HepG2 (cell line): ENCODE measurements around the gene MST1R. TPM values are rescaled to one million over a fixed set of nuclear protein-coding genes. Genes with fewer than 3 reads are reported as not detected.
A peak's percentile ranks its signal among the peaks of the same experiment; 100 is the strongest.

Experiments
- FOXK1 ChIP-seq: sonication (generic); formaldehyde crosslinking; IDR thresholded peaks from 2 replicates; pipeline ENCODE4 v1.4.0; 2020; ENCODE audit warnings: low read depth, missing genetic modification reagents, borderline replicate concordance
- PHF20 ChIP-seq: sonication (generic); formaldehyde crosslinking; IDR thresholded peaks from 2 replicates; pipeline ENCODE4 v1.5.0; 2020; ENCODE audit warnings: mild to moderate bottlenecking, missing genetic modification reagents
- RBAK ChIP-seq: sonication (generic); formaldehyde crosslinking; IDR thresholded peaks from 2 replicates; pipeline ENCODE4 v1.5.1; 2020; ENCODE audit warnings: mild to moderate bottlenecking, missing genetic modification reagents
- TARDBP ChIP-seq: sonication (generic); formaldehyde crosslinking; IDR thresholded peaks from 2 replicates; pipeline ENCODE4 v1.8.0; 2022; ENCODE audit warnings: mild to moderate bottlenecking, missing genetic modification reagents
- ZFY ChIP-seq: sonication (generic); formaldehyde crosslinking; IDR thresholded peaks from 2 replicates; pipeline ENCODE4 v1.4.0; 2020; ENCODE audit warnings: missing genetic modification reagents
- ZNF275 ChIP-seq: sonication (generic); formaldehyde crosslinking; IDR thresholded peaks from 2 replicates; pipeline ENCODE4 v1.8.0; 2022; ENCODE audit warnings: missing genetic modification reagents, mild to moderate bottlenecking, inconsistent platforms, borderline replicate concordance
- ZNF318 ChIP-seq: sonication (generic); formaldehyde crosslinking; IDR thresholded peaks from 2 replicates; pipeline ENCODE4 v1.4.0; 2020; ENCODE audit warnings: mild to moderate bottlenecking, missing genetic modification reagents
- ZNF333 ChIP-seq: sonication (generic); formaldehyde crosslinking; IDR thresholded peaks from 2 replicates; pipeline ENCODE4 v1.4.0; 2020; ENCODE audit warnings: mild to moderate bottlenecking, missing genetic modification reagents, borderline replicate concordance
- ZNF513 ChIP-seq: sonication (generic); formaldehyde crosslinking; conservative IDR thresholded peaks from 2 replicates; pipeline ENCODE4 v1.5.0; 2020; ENCODE audit warnings: missing genetic modification reagents
- ZNF616 ChIP-seq: sonication (generic); formaldehyde crosslinking; IDR thresholded peaks from 2 replicates; pipeline ENCODE4 v1.5.0; 2020; ENCODE audit warnings: low read depth, mild to moderate bottlenecking, missing genetic modification reagents
- ZSCAN29 ChIP-seq: sonication (generic); formaldehyde crosslinking; conservative IDR thresholded peaks from 2 replicates; pipeline ENCODE4 v1.4.0; 2020; ENCODE audit warnings: mild to moderate bottlenecking, missing genetic modification reagents
- polyA plus RNA-seq, 8 experiments: library from polyadenylated mRNA; depleted of rRNA in 3 of 8; stranded (reverse) in 7 of 8; unstranded in 1 of 8; fragments of >200 nt; fragmentation: Illumina TruSeq in 4 of 8; extraction: Trizol in 4 of 8; gene quantifications; 2 replicates each; pipeline versions ENCODE4 v1.2.1 to v1.2.3, GENCODE V29; 2011 to 2016; ENCODE audit warnings: low read depth in 4 of 8, missing spikeins in 1 of 8, mixed read lengths in 1 of 8; ENCODE audit not compliant: insufficient read depth in 1 of 8
- total RNA-seq, 5 experiments: library from RNA; depleted of rRNA; stranded (reverse); fragments of >200 nt; fragmentation: Illumina TruSeq; extraction: Trizol; gene quantifications; 2 replicates each; pipeline ENCODE4 v1.2.3, GENCODE V29; 2016; ENCODE audit warnings: low read depth in 1 of 5
- TF ChIP-seq, protein P1 (sequence below): sonication (generic); formaldehyde crosslinking; IDR thresholded peaks from 2 replicates; pipeline ENCODE4 v1.4.0; 2020; ENCODE audit warnings: mild to moderate bottlenecking, missing genetic modification reagents
- TF ChIP-seq, protein P2 (sequence below): IDR thresholded peaks from 2 replicates; pipeline ENCODE4 v1.6.1; 2016; ENCODE audit warnings: low read depth, borderline replicate concordance

The MST1R gene
- total and polyA plus RNA-seq, 2 of the 13 experiments (the other 11 are each of a cell fraction or from before 2014, with no cell fraction given), result 0.11 to 0.77 TPM

GRCh38 chr3:49873623-49874022 is 30.1 kb downstream of the MST1R start (continued):
- TF ChIP-seq ZNF275 (CRISPR knock-in tag) (no peak), ZNF318 (CRISPR knock-in tag) (no peak), PHF20 (CRISPR knock-in tag) (peak; percentile 58; the same call in 1 of the 2 replicates), ZNF616 (0 out of 2 replicates have a peak, but pooled peaks have one; percentile 45), FOXK1 (CRISPR knock-in tag) (peak; percentile 26; the same call in 1 of the 2 replicates), ZFY (CRISPR knock-in tag) (peak; percentile 94), ZSCAN29 (CRISPR knock-in tag) (no peak), ZNF513 (CRISPR knock-in tag) (no peak), RBAK (CRISPR knock-in tag) (no peak), ZNF333 (CRISPR knock-in tag) (no peak), TARDBP (CRISPR knock-in tag) (0 out of 2 replicates have a peak, but pooled peaks have one; percentile 51)
- TF ChIP-seq, protein P1, sequence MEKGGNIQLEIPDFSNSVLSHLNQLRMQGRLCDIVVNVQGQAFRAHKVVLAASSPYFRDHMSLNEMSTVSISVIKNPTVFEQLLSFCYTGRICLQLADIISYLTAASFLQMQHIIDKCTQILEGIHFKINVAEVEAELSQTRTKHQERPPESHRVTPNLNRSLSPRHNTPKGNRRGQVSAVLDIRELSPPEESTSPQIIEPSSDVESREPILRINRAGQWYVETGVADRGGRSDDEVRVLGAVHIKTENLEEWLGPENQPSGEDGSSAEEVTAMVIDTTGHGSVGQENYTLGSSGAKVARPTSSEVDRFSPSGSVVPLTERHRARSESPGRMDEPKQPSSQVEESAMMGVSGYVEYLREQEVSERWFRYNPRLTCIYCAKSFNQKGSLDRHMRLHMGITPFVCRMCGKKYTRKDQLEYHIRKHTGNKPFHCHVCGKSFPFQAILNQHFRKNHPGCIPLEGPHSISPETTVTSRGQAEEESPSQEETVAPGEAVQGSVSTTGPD (CRISPR knock-in tag), result no peak
- TF ChIP-seq, protein P2, sequence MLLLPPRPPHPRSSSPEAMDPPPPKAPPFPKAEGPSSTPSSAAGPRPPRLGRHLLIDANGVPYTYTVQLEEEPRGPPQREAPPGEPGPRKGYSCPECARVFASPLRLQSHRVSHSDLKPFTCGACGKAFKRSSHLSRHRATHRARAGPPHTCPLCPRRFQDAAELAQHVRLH (CRISPR knock-in tag), result peak; percentile 59; the same call in 1 of the 2 replicates
